KMS-11 (cell line): ENCODE measurements around the gene COX4I1.

ENCODE experiments used
- H2AFZ ChIP-seq: fragments of 200-600 bp; sonication (generic); 2 replicates; pipeline ENCODE4 v1.6.1; 2016; ENCODE audit warnings: antibody characterized with exemption, mixed run types, low read depth
- H3K27ac ChIP-seq: fragments of 200-600 bp; sonication (generic); 2 replicates; pipeline ENCODE4 v1.6.1; 2016; ENCODE audit warnings: mild to moderate bottlenecking, mixed run types
- H3K27me3 ChIP-seq: fragments of 200-600 bp; sonication (generic); 2 replicates; pipeline ENCODE4 v1.6.1; 2017; ENCODE audit warnings: mild to moderate bottlenecking, low read depth, mixed run types, moderate library complexity; ENCODE audit not compliant: insufficient read depth
- H3K36me3 ChIP-seq: fragments of 200-600 bp; sonication (generic); 2 replicates; pipeline ENCODE4 v1.6.1; 2017; ENCODE audit warnings: mild to moderate bottlenecking, mixed run types; ENCODE audit not compliant: insufficient read depth
- H3K4me1 ChIP-seq: fragments of 200-600 bp; sonication (generic); 2 replicates; pipeline ENCODE4 v1.6.1; 2016; ENCODE audit warnings: mild to moderate bottlenecking, low read depth, mixed run types; ENCODE audit not compliant: poor library complexity, severe bottlenecking
- H3K4me2 ChIP-seq: fragments of 200-600 bp; sonication (generic); 2 replicates; pipeline ENCODE4 v1.7.0; 2016; ENCODE audit warnings: mild to moderate bottlenecking, mixed run types
- H3K4me3 ChIP-seq: fragments of 200-600 bp; sonication (generic); IDR thresholded peaks from 2 replicates; pipeline ENCODE4 v1.6.1; 2017; ENCODE audit warnings: low read depth, low read length, mixed read lengths; ENCODE audit not compliant: insufficient read depth
- H3K79me2 ChIP-seq: fragments of 200-600 bp; sonication (generic); 2 replicates; pipeline ENCODE4 v1.6.1; 2016; ENCODE audit warnings: low read depth, mixed run types; ENCODE audit not compliant: insufficient read depth
- H3K9ac ChIP-seq: fragments of 200-600 bp; sonication (generic); 2 replicates; pipeline ENCODE4 v1.6.1; 2016; ENCODE audit warnings: mild to moderate bottlenecking, mixed run types
- H4K20me1 ChIP-seq: fragments of 200-600 bp; sonication (generic); 2 replicates; pipeline ENCODE4 v1.6.1; 2016; ENCODE audit warnings: mild to moderate bottlenecking, mixed run types; ENCODE audit not compliant: insufficient read depth
- TF ChIP-seq, protein P1 (sequence below): fragments of 200-600 bp; sonication (generic); conservative IDR thresholded peaks from 2 replicates; pipeline ENCODE4 v1.6.1; 2017; ENCODE audit warnings: low read depth, mild to moderate bottlenecking, antibody characterized with exemption, low read length, moderate library complexity, mixed read lengths

COX4I1 gene

DNA sequence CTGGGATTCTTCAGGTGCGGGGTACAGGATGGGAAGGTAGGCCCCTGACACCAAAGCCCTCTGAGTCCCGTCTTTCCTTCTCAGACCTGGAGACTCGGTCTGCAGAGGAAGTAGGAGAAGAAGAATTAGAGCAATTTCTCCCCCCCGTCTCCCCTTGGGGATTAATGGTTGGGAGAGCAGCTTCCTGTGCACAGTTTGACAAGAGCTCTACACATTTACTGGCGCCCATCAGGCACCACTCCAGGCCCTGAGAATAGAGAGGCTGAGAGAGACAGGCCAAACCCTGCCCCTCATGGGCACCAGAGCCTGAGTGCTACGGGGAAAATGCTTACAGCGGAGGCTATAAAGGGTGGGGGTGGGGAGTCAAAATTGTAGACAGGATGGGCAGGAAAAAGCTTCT, 45.1 kb upstream of the COX4I1 start:
- Histone ChIP-seq H2AFZ (no peak overlapping the region), H4K20me1 (no peaks in the 10 kb centered on the region), H3K9ac (no peak overlapping the region), H3K4me3 (no peak overlapping the region), H3K4me1 (peaks cover 3% of the 10 kb centered on the region), H3K27ac (no peak overlapping the region), H3K27me3 (peaks cover 67% of the 10 kb centered on the region), H3K4me2 (no peak overlapping the region), H3K36me3 (no peaks in the 10 kb centered on the region), H3K79me2 (no peaks in the 10 kb centered on the region)
- TF ChIP-seq, protein P1, sequence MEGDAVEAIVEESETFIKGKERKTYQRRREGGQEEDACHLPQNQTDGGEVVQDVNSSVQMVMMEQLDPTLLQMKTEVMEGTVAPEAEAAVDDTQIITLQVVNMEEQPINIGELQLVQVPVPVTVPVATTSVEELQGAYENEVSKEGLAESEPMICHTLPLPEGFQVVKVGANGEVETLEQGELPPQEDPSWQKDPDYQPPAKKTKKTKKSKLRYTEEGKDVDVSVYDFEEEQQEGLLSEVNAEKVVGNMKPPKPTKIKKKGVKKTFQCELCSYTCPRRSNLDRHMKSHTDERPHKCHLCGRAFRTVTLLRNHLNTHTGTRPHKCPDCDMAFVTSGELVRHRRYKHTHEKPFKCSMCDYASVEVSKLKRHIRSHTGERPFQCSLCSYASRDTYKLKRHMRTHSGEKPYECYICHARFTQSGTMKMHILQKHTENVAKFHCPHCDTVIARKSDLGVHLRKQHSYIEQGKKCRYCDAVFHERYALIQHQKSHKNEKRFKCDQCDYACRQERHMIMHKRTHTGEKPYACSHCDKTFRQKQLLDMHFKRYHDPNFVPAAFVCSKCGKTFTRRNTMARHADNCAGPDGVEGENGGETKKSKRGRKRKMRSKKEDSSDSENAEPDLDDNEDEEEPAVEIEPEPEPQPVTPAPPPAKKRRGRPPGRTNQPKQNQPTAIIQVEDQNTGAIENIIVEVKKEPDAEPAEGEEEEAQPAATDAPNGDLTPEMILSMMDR = no peak

DNA sequence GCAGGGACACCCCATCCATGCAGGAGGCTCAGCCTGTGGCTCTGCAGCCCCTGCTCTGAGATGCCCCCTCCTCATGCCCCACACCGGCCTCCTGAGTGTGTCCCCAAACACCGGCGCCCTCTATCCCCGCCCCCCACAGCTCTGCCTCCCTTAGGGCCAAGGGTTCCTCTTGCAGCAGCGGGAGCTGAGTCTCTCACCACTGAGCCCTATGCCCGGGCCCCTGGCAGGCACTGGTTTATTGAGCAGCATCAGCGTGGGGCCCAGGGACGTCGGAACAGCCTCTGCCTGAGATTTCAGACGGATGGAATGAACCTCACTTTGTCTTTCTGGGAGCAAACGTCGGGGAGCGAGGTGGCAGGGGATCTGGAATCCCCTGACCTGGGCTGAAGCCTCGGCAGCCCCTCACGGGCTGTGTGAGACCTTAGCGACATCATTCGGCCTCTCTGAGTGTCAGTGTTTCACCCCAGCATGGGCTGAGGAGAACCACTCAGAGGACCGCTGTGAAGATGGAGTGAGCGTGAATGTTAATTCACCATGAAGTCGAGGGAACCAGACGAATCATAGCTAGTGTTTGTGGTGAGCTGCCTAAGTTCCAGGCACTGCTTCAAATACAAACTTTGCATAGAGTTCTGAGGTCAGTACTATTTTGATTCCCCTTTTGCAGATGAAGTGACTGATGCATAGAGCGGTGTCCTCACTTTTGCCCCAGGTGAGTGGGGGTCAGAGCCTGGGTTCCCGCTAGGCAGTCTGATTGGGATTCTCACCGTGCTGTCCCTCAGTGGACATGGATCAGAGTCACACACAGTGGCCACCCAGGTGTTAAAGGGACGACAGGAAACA, 43.3 kb upstream of the COX4I1 start:
- Histone ChIP-seq H3K36me3 (no peaks in the 10 kb centered on the region), H4K20me1 (no peaks in the 10 kb centered on the region), H3K27ac (no peak overlapping the region), H2AFZ (no peak overlapping the region), H3K9ac (no peak overlapping the region), H3K4me1 (peaks cover 3% of the 10 kb centered on the region), H3K4me2 (no peak overlapping the region), H3K27me3 (peaks cover 74% of the 10 kb centered on the region), H3K4me3 (no peak overlapping the region), H3K79me2 (no peaks in the 10 kb centered on the region)
- TF ChIP-seq, protein P1 = no peak

DNA sequence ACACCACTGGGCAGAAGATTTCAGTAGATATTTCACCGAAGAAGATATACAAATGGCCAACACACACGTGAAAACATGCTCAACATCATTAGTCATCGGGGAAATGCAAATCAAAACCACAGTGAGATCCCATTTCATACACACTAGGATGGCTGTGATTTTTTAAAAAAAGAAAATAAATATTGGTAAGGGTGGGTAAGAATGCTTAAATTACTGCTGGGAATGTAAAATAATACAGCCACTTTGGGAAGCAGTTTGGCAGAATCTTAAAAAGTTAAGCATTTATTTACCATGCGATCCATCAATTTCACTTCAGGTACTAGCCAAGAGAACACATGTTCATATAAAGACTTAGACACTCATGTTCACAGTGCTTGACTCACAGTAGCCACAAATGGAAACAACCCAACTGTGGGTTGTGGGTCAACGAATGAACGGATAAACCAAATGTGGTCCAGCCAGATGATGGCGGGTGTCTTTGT, 42.1 kb upstream of the COX4I1 start:
- Histone ChIP-seq H3K9ac (no peak overlapping the region), H3K36me3 (no peaks in the 10 kb centered on the region), H3K79me2 (no peaks in the 10 kb centered on the region), H3K27me3 (peaks cover 74% of the 10 kb centered on the region), H3K4me1 (peaks cover 3% of the 10 kb centered on the region), H3K4me2 (no peak overlapping the region), H4K20me1 (no peaks in the 10 kb centered on the region), H3K27ac (no peak overlapping the region), H3K4me3 (no peak overlapping the region), H2AFZ (no peak overlapping the region)
- TF ChIP-seq, protein P1 = no peak

DNA sequence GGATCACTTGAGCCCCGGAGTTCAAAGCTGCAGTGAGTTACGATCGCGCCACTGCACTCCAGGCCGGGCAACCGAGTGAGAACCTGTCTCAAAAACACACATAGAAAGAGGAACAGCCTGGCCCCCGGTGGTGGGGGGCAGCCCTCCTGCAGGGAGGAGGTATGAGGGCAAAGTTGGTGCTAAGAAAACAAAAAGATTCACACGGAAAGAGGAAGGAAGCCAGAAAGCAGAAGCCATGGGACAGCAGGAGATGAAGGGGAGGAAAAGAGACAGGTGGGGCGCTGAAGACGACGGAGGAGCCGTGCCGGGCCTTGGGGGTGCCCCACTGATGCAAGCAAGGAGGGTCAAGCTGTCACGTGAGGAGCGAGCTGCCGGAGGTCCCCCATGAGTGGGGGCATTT, 40.4 kb upstream of the COX4I1 start:
- Histone ChIP-seq H3K36me3 (no peaks in the 10 kb centered on the region), H3K9ac (no peak overlapping the region), H3K4me2 (no peak overlapping the region), H3K27me3 (peaks cover 68% of the 10 kb centered on the region), H3K27ac (no peak overlapping the region), H3K4me1 (peaks cover 3% of the 10 kb centered on the region), H4K20me1 (no peaks in the 10 kb centered on the region), H3K79me2 (no peaks in the 10 kb centered on the region), H3K4me3 (no peak overlapping the region), H2AFZ (no peak overlapping the region)
- TF ChIP-seq, protein P1 = no peak
